Lower lobe of right lung (tissue), 2 donors: ENCODE measurements around the gene LMF1. TPM values are rescaled to one million over a fixed set of nuclear protein-coding genes. Genes with fewer than 3 reads are reported as not detected.

Experiments
- ATAC-seq, 2 donors: fragments of 200-7000 bp; cut with Tn5 transposase; one replicate each; pipeline ENCODE4 v1.9.1; 2020 to 2022; ENCODE audit warnings: mild to moderate bottlenecking in 2 of 2, moderate library complexity in 2 of 2
- DNase-seq: peaks from one replicate; pipeline ENCODE4 v3.0.0-alpha.2; 2020
- H3K27ac ChIP-seq: fragments of 200-600 bp; one replicate; pipeline ENCODE4 v1.8.0; 2022
- H3K27me3 ChIP-seq: fragments of 200-600 bp; one replicate; pipeline ENCODE4 v1.8.0; 2022; ENCODE audit warnings: low read depth
- H3K36me3 ChIP-seq: fragments of 200-600 bp; one replicate; pipeline ENCODE4 v1.8.0; 2022; ENCODE audit warnings: mild to moderate bottlenecking
- H3K4me1 ChIP-seq: fragments of 200-600 bp; one replicate; pipeline ENCODE4 v1.8.0; 2022
- H3K4me3 ChIP-seq: fragments of 200-600 bp; one replicate; pipeline ENCODE4 v1.8.0; 2022; ENCODE audit warnings: mild to moderate bottlenecking
- H3K9me3 ChIP-seq: fragments of 200-600 bp; one replicate; pipeline ENCODE4 v1.8.0; 2022
- intact Hi-C: fragments of 100-400 bp; cut with DNase I; formaldehyde crosslinking; loops from one replicate; pipeline ENCODE4 v1.11.0; 2022
- total RNA-seq: library from RNA; stranded (reverse); fragmentation: NEBNext Ultra II Directional; extraction: Animal tissue kit (Norgen Biotek cat#: 25700); gene quantifications from one replicate; pipeline ENCODE4 v1.2.1, GENCODE V29; 2021
- TF ChIP-seq, protein P1 (sequence below): fragments of 200-600 bp; IDR thresholded peaks from one replicate; pipeline ENCODE4 v1.8.0; 2022; ENCODE audit warnings: antibody characterized with exemption, mild to moderate bottlenecking
- donor health status: DM: no; HTN: yes; CAD: no; lungs with severe emphysema.

LMF1 gene
- total RNA-seq, 1 donor from 2014 or later = 23.8 TPM

DNA sequence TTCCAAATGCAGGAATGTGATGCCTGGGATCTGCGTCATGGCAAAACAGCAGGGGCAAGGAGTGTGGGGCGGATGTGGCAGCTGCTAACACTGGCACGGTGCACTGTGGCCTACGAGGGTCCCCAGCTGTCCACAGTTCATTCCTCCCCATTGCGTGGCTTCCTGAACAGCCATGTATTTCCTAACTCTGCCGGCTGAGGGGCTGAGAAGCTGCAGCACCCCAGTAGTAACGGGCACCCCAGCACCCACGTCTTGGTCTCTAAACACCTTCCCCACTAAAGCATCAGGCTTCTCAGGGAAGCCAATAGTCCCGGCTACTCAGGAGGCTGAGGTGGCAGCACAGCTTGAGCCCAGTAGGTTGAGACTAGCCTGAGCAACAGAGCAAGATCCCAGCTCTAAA lies 47.6 kb downstream of the LMF1 start:
- DNase-seq (no peak), ATAC-seq (no peak)
- Histone ChIP-seq H3K36me3 (no peaks in the 10 kb centered on the region), H3K4me1 (no peaks in the 10 kb centered on the region), H3K27ac (no peak overlapping the region), H3K4me3 (no peak overlapping the region), H3K9me3 (no peaks in the 10 kb centered on the region), H3K27me3 (no peaks in the 10 kb centered on the region)
- TF ChIP-seq, protein P1, sequence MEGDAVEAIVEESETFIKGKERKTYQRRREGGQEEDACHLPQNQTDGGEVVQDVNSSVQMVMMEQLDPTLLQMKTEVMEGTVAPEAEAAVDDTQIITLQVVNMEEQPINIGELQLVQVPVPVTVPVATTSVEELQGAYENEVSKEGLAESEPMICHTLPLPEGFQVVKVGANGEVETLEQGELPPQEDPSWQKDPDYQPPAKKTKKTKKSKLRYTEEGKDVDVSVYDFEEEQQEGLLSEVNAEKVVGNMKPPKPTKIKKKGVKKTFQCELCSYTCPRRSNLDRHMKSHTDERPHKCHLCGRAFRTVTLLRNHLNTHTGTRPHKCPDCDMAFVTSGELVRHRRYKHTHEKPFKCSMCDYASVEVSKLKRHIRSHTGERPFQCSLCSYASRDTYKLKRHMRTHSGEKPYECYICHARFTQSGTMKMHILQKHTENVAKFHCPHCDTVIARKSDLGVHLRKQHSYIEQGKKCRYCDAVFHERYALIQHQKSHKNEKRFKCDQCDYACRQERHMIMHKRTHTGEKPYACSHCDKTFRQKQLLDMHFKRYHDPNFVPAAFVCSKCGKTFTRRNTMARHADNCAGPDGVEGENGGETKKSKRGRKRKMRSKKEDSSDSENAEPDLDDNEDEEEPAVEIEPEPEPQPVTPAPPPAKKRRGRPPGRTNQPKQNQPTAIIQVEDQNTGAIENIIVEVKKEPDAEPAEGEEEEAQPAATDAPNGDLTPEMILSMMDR = no peak
- intact Hi-C loops = no loop called here

DNA sequence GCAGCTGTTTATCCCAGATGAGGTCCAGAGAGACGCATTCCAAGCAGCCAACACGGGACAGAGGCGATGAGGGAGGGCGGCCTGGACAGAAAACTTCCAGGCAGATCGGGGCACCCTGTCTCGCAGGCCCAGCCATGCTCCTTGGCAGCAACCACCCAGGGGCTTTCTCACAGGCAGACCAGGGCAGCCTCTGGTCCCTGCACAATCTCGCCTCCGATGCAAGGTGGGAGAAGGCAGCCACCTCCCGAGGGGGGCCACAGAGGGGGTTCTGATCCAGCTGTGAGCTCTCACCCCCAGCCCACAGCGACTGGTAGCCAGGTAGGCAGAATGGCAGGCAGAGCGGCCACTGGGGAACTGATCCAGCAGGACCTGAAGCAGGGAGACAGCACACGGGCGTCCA lies 48.7 kb downstream of the LMF1 start:
- Histone ChIP-seq H3K36me3 (no peaks in the 10 kb centered on the region), H3K27me3 (no peaks in the 10 kb centered on the region), H3K27ac (no peak overlapping the region), H3K4me3 (no peak overlapping the region), H3K9me3 (no peaks in the 10 kb centered on the region), H3K4me1 (no peaks in the 10 kb centered on the region)
- ATAC-seq (no peak), DNase-seq (no peak)
- intact Hi-C loops = no loop called here
- TF ChIP-seq, protein P1 = no peak

DNA sequence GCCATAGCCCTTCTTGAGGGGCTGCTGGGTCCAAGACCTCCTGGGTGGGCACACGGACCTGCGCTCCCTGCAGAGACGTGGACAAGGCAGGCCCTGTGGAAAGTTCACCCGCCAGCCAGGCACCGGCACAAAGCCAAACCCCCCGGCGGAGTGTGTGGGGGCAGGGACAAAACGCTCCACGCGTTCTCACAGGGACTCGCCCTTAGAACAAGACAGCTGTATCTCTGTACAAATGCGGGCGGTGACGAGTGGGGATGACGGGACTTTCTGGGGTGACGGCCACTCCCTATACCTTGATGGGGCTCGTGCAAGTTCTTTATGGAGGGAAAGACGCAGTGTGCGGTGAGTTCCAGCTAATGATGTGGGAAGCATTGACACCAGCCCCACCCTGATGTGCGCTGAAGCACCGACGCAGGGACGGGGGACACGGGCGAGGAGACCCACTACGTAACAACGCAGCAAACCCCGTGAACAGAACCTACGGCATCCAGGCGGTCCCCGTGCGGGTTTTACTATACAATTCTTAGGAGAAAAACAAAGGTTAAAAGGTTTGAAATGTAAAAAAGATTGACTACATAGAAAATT lies 49.4 kb downstream of the LMF1 start:
- intact Hi-C loops = no loop called here
- Histone ChIP-seq H3K36me3 (no peaks in the 10 kb centered on the region), H3K27ac (no peak overlapping the region), H3K4me3 (no peak overlapping the region), H3K4me1 (no peaks in the 10 kb centered on the region), H3K9me3 (no peaks in the 10 kb centered on the region), H3K27me3 (no peaks in the 10 kb centered on the region)
- ATAC-seq (no peak), DNase-seq (no peak)
- TF ChIP-seq, protein P1 = no peak

DNA sequence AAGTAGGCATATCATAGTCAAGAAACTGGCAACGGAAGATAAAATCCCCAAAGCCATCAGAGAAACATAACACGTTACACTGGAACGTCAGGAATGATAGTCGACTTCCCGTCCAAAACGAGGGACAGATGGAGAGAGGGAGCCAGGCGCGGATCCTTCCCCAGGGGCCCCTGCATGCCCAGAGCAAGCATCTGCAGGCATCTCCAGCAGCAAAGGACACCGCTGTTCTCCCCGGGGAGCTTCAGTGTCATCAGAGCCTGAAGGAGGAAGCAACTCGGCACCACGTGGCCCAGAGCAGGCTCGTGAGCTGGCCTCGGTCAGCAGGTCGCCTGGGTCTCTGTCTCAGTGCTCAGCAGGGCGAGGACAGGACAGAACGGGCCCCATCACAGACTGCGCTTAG lies 50.1 kb downstream of the LMF1 start:
- Histone ChIP-seq H3K4me3 (no peak overlapping the region), H3K27ac (peak overlapping the region; percentile 31), H3K9me3 (no peaks in the 10 kb centered on the region), H3K36me3 (no peaks in the 10 kb centered on the region), H3K27me3 (no peaks in the 10 kb centered on the region), H3K4me1 (no peaks in the 10 kb centered on the region)
- TF ChIP-seq, protein P1 = no peak
- DNase-seq (no peak), ATAC-seq (no peak)
- intact Hi-C loops = no loop called here

DNA sequence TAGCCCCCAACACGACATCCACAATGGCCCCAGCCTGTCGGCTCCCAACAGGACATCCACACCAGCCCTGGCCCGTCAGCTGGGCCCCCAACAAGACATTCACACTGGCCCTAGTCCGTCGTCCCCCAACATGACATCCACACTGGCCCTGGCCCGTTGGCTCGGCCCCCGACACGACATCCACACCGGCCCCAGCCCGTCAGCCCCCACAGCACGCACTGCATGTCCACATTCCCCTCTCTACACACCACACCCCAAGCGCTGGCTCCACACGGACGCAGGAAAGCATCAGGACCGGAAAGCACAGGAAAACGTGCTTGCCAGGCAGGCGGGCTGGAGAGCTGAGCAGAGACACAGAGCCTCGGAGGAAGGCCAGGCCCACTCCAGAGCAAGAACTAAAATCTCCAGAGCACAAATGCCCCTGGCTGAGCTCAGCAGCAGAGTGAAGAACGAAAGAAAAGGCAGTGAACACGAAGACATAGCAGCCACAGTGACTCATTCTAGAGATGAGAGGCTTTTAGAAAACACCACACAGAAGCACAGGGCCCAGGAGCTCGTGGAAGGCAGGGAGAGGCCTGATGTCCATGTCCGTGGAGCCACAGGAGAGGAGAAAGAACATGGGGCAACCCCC lies 50.6 kb downstream of the LMF1 start:
- Histone ChIP-seq H3K27ac (peak overlapping the region; percentile 31), H3K4me1 (no peaks in the 10 kb centered on the region), H3K36me3 (no peaks in the 10 kb centered on the region), H3K4me3 (no peak overlapping the region), H3K9me3 (no peaks in the 10 kb centered on the region), H3K27me3 (no peaks in the 10 kb centered on the region)
- intact Hi-C loops = no loop called here
- DNase-seq (no peak), ATAC-seq (no peak)
- TF ChIP-seq, protein P1 = no peak
